NCI-H2196 treated with DMSO at 0.1 percent for 48 hours (cell line): Measurements from ENCODE around the gene TYROBP.
A peak's percentile ranks its signal among the peaks of the same experiment; 100 is the strongest.
"Not testable (repeated sequence)": the region's sequence is repeated elsewhere in the genome, so short reads cannot be mapped to it uniquely, and the experiment has no call there.

Source experiments
- DNase-seq: peaks from one replicate; lab custom pipeline; 2025; ENCODE audit not compliant: unreplicated experiment; lab: John Stamatoyannopoulos, UW

Gene TYROBP

DNA sequence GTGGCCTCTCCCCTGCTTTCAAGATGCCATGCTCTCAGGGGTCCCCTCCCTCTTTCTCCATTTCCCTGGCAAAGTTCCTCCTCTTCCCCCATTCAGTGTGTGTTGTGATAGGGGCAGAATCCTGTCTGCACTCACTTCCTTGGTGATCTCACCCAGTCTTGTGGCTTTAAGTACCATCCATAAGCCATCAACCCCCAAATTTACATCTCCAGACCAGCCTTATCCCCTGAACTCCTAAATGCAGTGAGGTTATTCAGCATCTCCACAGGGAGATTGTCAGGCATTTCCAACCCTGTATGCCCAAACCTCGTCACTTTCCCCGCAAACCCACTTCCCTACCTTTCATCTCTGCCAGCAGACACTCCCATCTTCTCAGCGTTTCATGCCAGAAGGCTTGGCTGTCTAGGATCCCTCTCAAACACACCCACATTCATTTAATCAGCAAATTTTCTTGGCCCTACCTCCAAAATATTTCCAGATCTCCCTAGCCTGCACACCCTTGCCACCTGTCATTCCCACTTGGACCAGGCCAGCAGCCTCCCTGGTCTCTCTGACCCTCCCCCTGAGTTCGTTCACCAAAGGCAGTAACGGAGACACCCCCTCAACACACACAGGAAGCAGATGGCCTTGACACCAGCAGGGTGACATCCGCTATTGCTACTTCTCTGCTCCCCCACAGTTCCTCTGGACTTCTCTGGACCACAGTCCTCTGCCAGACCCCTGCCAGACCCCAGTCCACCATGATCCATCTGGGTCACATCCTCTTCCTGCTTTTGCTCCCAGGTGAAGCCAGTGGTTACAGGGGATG is 6.0 kb downstream of the TYROBP start, which contains the start of gene HCST:
Gene HCST (plus strand): TSS at position 676 of the 808 bp plus-strand sequence. CDS start 65 bp downstream, at position 741.
- DNase-seq, result no peak

- no peak for DNase-seq
These were observed 6.9 kb downstream of the TYROBP start for GRCh38 chr19:35901055-35901644.

GRCh38 chr19:35899547-35900214 is 8.4 kb downstream of the TYROBP start:
- DNase-seq, result peak; percentile 63

GRCh38 chr19:35898499-35898809 is 9.6 kb downstream of the TYROBP start:
- no peak for DNase-seq

GRCh38 chr19:35897706-35898451 is 10.2 kb downstream of the TYROBP start:
- no peak for DNase-seq

DNA sequence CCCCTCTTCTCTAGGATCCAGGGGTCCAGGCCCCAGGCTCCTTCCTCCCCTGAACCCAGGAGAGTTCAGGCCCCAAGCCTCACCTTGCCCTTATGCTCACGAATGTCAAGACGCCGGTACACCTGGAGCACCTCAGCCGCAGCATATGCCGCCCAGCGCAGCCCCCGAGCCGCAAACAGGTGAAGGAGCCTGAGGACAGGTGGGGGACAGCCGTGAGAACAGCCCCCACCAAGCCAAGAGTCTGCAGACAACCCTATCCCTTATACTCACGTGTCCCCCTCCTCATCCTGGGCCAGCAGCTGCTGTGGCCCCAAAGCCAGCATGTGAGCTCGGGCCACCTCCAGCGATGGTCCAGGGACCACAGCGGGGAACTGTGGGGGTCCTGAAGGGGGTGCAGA is 11.5 kb downstream of the TYROBP start:
- DNase-seq, result no peak

- DNase-seq, result no peak
These were observed 12.0 kb downstream of the TYROBP start for GRCh38 chr19:35895911-35896642.

DNA sequence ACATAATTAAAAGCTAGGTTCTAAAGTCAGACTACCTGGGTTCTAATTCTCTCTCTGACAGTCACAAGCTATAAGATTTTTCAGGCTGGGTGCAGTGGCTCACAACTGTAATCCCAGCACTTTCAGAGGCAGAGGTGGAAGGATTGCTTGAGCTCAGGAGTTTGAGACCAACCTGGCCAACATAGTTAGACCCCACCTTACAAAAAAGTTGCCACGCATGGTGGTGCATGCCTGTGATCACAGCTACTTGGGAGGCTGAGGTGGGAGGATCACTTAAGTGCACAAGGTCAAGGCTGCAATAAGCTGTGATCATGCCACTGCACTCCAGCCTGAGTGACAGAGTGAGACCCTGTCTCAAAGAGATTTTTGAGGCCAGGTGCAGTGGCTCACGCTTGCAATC is 13.8 kb downstream of the TYROBP start:
- DNase-seq, result no peak

DNA sequence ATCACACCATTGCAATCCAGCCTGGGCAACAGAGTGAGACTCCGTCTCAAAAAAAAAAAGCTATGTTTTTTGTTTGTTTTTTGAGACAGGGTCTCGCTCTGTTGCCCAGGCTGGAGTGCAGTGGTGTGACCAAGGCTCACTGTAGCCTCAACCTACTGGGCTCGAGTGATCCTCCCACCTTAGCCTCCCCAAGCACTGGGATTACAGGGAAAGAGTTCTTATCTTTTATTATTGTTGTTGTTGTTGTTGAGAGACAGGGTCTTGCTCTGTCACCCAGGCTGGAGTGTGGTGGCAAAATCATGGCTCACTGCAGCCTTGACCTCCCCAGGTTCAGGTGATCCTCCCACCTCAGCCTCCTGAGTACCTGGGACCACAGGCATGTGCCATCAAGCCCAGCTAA is 16.3 kb downstream of the TYROBP start:
- DNase-seq, result not testable (repeated sequence)

DNA sequence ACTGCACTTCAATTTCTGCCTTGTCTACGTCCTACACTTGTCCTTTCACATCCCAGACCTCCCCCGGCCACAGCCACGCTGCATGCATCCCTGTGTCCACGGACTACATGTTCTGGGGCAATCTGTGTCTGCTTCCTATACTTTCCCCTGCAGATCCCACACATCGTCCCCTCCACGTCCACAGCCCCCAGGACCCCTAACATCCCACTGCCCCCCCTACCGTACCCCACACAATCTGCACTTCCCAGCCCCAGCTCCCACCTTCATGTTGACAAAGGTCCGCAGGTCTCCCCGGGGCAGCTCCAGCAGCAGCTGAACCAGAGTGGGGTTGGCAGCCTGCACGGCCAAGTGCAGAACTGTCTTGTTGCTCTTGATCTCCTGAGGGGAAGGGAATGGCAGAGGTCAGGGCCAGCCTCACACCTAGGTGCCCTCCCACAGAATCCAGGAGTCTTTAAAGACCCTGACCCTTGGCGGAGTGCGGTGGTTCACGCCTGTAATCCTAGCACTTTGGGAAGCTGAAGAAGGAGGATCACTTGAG is 17.9 kb downstream of the TYROBP start:
- no peak for DNase-seq

DNA sequence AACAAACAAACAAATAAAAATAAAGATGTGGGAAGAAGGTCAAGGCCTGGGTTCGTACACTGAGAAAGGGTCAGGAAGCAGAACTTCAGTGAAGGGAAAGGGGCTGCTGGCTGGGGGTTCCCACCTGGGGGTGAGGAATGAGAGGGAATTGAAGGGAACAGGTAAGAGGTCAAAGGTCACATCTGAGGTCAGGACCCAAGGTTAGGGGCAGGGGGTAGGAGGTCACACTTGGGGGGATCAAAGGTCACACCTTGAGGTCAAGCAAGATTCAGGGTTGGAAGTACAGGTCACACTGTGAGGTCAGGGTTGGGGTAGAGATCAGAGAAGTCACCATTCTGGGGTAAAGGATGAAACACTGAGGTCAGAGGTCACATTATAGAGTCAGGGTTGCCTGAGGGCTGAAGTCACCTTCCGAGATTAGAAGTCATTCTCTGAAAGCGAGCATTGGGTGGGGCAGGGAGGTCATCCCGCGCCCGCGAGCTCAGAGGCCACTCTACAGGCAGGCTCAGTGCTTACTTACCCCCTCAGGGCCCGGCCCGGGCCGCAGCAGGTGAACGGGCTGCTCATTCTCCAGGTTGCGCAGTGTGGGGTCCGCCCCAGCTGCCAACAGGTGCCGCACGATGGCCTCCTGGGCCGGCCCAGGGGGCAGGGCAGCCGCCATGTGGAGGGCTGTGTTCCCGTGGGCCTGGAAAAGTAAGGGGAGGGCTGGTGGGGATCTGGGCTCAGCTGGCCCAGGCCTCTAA is 18.6 kb downstream of the TYROBP start:
- no peak for DNase-seq

- DNase-seq, result no peak
These were observed 19.7 kb downstream of the TYROBP start for GRCh38 chr19:35888398-35888797.

- no peak for DNase-seq
These were observed 20.9 kb downstream of the TYROBP start for GRCh38 chr19:35887197-35887596.

DNA sequence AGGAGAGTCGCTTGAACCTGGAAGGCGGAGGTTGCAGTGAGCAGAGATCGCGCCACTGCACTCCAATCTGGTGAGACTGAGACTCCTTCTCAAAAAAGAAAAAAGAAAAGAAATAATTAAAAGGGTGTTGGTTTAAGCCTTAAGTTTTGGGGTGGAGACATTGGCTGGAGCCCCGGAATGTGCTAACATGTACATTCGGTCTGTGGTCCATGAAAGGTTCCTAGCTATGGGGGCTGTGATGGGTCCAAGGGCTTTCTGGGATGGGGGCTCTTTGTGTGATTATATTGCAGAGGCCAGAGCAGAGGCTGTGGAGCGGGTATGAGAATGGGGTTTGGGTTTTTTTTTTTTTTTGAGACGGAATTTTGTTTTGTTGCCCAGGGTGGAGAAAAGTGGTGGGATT is 22.2 kb downstream of the TYROBP start:
- DNase-seq, result no peak

DNA sequence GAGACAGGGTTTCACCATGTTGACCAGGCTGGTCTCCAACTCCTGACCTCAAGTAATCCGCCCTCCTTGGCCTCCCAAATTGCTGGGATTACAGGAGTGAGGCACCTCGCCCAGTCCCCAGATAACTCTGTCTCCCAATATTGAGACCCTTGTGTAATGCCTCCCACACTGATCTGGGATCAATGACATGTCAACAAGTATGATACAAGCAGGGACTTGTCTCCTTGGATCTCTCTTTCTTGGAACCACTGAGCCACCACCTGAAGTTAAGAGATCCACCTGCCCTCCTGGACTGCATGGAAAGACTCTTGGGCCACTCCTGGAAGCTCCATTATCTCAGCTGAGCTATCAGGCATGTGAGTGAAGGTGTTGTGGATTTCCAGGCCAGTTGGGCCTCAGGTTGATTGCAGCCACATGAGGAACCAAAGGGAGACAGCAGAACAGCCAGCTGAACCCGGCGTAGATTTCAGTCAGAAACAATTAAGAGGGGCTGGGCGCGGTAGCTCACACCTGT is 22.8 kb downstream of the TYROBP start:
- DNase-seq, result no peak

DNA sequence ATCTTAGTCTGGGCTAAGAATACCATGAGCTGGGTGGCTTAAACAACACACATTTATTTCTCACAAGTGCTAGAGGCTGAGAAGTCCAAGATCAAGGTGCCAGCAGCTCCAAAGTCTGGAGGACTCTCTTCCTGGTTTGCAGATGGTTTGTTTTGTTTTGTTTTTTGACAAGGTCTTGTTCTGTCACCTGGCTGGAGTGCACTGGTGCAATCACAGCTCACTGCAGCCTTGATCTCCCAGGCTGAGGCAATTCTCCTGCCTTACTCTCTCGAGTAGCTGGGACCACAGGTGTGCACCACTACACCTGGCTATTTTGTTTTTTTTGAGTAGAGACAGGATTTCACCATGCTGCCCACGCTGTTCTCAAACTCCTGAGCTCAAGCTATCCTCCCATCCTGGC is 24.2 kb downstream of the TYROBP start:
- DNase-seq, result no peak

GRCh38 chr19:35882114-35882832 is 25.8 kb downstream of the TYROBP start:
- DNase-seq, result peak; percentile 55

- DNase-seq, result no peak
These were observed 28.3 kb downstream of the TYROBP start for GRCh38 chr19:35879770-35880317.

GRCh38 chr19:35879068-35879467 is 29.0 kb downstream of the TYROBP start:
- DNase-seq, result no peak
